AG20443 (cell line): ENCODE data around the gene VIPR2.
"Not testable (repeated sequence)": the region's sequence is repeated elsewhere in the genome, so short reads cannot be mapped to it uniquely, and the experiment has no call there.

ENCODE experiments used
- DNase-seq: peaks from one replicate; pipeline ENCODE4 v3.0.0; 2012; ENCODE audit warnings: low spot score, mixed read lengths

Gene VIPR2

GRCh38 chr7:158987691-158988090 lies 157.0 kb downstream of the VIPR2 start:
- DNase-seq, result no peak

- no peak for DNase-seq
Measured at GRCh38 chr7:158985583-158985982, 159.1 kb downstream of the VIPR2 start.

GRCh38 chr7:158984007-158984406 lies 160.7 kb downstream of the VIPR2 start:
- not testable (repeated sequence) for DNase-seq

GRCh38 chr7:158982080-158982479 lies 162.6 kb downstream of the VIPR2 start:
- DNase-seq, result not testable (repeated sequence)

GRCh38 chr7:158979635-158980351 lies 164.9 kb downstream of the VIPR2 start:
- no peak for DNase-seq

GRCh38 chr7:158979023-158979529 lies 165.6 kb downstream of the VIPR2 start:
- no peak for DNase-seq
